Omental fat pad (tissue), 4 donors: Measurements from ENCODE around the gene TNIK. TPM values are rescaled to one million over a fixed set of nuclear protein-coding genes. Genes with fewer than 3 reads are reported as not detected.

Source experiments
- ATAC-seq: fragments of 150-250 bp; one replicate; pipeline ENCODE4 v1.9.1; 2016; ENCODE audit warnings: mild to moderate bottlenecking, moderate library complexity; ENCODE audit not compliant: low FRiP score
- DNase-seq: peaks from one replicate; pipeline ENCODE4 v3.0.0-alpha.2; 2019; ENCODE audit warnings: low spot score
- total RNA-seq, 4 donors: library from RNA; depleted of rRNA; stranded (reverse); fragments of >200 nt; gene quantifications; one replicate each; pipeline ENCODE4 v1.1.0, GENCODE V29; 2016
- TF ChIP-seq, protein P1 (sequence below), 3 donors: fragments of 450-650 bp; IDR thresholded peaks; one replicate each; pipeline ENCODE4 v1.5.1; 2016 to 2017; ENCODE audit warnings: antibody characterized with exemption in 3 of 3, mild to moderate bottlenecking in 3 of 3, moderate library complexity in 2 of 3

The TNIK gene
- total RNA-seq, 4 donors from 2014 or later = 3.9 to 12.8 (median 6.5) TPM

DNA sequence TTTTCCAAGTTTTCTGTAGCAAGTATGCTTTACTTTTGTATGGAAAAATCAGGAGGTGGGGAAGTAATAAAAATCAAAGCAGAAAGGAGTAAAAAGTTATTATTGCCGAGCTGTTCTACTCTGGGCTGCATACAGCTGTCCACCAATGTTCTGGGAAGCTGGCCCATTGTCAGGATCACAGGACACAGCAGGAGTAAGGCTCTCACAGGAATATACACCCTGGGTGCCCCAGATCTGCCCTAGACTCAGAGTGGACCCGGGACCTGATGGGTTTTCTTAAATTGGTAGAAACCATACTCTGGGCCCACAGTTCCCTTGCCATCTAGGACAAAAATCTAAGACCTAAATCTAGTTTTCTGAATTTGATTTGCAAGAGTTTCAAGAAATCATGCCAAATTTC, 60.4 kb downstream of the TNIK start:
- DNase-seq (no peak), ATAC-seq (no peak)
- TF ChIP-seq, protein P1, sequence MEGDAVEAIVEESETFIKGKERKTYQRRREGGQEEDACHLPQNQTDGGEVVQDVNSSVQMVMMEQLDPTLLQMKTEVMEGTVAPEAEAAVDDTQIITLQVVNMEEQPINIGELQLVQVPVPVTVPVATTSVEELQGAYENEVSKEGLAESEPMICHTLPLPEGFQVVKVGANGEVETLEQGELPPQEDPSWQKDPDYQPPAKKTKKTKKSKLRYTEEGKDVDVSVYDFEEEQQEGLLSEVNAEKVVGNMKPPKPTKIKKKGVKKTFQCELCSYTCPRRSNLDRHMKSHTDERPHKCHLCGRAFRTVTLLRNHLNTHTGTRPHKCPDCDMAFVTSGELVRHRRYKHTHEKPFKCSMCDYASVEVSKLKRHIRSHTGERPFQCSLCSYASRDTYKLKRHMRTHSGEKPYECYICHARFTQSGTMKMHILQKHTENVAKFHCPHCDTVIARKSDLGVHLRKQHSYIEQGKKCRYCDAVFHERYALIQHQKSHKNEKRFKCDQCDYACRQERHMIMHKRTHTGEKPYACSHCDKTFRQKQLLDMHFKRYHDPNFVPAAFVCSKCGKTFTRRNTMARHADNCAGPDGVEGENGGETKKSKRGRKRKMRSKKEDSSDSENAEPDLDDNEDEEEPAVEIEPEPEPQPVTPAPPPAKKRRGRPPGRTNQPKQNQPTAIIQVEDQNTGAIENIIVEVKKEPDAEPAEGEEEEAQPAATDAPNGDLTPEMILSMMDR (IDR thresholded peaks at IDR 0.05) = no peak

- no peak for ATAC-seq
- TF ChIP-seq, protein P1 (IDR thresholded peaks at IDR 0.05) = no peak
Observed at GRCh38 chr3:171398343-171398742, 61.9 kb downstream of the TNIK start.

DNA sequence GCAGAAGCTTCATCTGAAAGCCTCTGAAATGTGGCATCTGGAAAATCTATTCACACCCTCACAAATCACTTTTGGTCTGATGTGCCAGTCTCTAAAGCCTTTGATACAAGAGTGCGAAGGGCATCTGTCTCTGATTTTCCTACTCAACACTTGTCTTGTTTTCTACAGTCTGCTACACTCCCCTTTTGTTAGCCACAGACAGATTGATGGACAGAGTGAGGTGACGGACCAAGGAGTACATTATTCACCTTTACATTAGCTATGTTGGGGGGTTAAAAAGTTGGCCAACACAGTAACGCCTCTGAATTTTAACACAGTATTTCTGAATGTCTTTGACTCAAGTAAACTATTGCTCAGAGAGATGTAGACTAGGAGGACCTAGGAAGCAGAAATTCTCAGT, 63.1 kb downstream of the TNIK start:
- TF ChIP-seq, protein P1 (IDR thresholded peaks at IDR 0.05) = no peak

More at GRCh38 chr3:171398343-171398742, 61.9 kb downstream of the TNIK start:
- DNase-seq = no peak

DNA sequence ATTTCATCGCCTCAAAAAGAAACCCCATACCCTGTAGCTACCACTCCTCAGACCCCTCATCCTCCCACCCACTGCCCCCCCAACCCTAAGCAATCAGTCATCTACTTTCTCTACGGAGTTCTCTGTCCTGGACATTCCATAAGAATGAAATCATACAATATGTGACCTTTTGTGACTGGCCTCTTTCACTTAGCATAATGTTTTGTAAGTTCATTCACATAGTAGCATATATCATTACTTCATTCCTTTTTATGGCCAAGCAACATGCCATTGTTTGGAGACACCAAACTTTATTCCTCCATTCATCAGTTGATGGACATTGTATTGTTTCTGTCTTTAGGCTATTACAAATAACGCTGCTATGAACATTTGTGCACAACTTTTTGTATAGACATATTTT, 64.2 kb downstream of the TNIK start:
- ATAC-seq = no peak
- no peak for DNase-seq
- TF ChIP-seq, protein P1 (IDR thresholded peaks at IDR 0.05) = no peak

More for the DNA sequence above, 63.1 kb downstream of the TNIK start:
- DNase-seq (no peak), ATAC-seq (no peak)

- TF ChIP-seq, protein P1 (IDR thresholded peaks at IDR 0.05) = no peak
- no peak for ATAC-seq
- DNase-seq = no peak
Observed at GRCh38 chr3:171393032-171393744, 67.0 kb downstream of the TNIK start.

DNA sequence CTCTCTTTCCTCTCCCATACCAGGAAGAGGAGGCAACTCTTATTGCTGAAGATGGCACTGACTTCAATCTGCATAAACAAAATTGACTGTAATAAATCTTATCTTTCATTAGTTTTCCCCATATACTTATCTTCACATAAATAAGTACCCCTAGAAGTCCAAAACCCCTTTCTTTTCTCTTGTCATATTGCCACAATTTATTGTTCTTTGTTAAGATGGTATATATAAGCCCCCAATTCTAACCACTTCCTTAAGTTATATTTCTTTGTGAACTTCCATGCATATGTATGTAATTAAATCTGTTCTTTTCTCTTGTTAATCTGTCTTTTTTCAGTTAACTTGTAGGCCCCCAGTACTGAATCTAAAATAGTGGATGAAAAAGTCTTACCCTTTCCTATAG, 68.8 kb downstream of the TNIK start:
- TF ChIP-seq, protein P1 (IDR thresholded peaks at IDR 0.05) = no peak
- DNase-seq = no peak
- ATAC-seq = no peak
